Ishikawa (cell line): Measurements from ENCODE around the gene OTUD5.

Experiments
- CEBPB ChIP-seq: IDR thresholded peaks from 2 replicates; pipeline ENCODE4 v1.6.1; 2012
- EP300 ChIP-seq: IDR thresholded peaks from 2 replicates; pipeline ENCODE4 v1.6.1; 2012; ENCODE audit warnings: borderline replicate concordance
- FOXM1 ChIP-seq: IDR thresholded peaks from 2 replicates; pipeline ENCODE4 v1.6.1; 2012; ENCODE audit warnings: low read depth, borderline replicate concordance
- RAD21 ChIP-seq: IDR thresholded peaks from 2 replicates; pipeline ENCODE4 v1.6.1; 2012; ENCODE audit warnings: low read depth
- TAF1 ChIP-seq: IDR thresholded peaks from 2 replicates; pipeline ENCODE4 v1.6.1; 2012; ENCODE audit warnings: low read depth, mild to moderate bottlenecking
- TCF12 ChIP-seq: IDR thresholded peaks from 2 replicates; pipeline ENCODE4 v1.6.1; 2012; ENCODE audit warnings: low read depth
- TEAD4 ChIP-seq: IDR thresholded peaks from 2 replicates; pipeline ENCODE4 v1.6.1; 2012
- YY1 ChIP-seq: IDR thresholded peaks from 2 replicates; pipeline ENCODE4 v1.6.1; 2012; ENCODE audit warnings: low read depth
- TF ChIP-seq, protein P1 (sequence below): IDR thresholded peaks from 2 replicates; pipeline ENCODE4 v1.6.1; 2012
- TF ChIP-seq, protein P2 (sequence below): IDR thresholded peaks from 2 replicates; pipeline ENCODE4 v1.6.1; 2012; ENCODE audit warnings: low read depth, mild to moderate bottlenecking
- TF ChIP-seq, protein P3 (sequence below): IDR thresholded peaks from 2 replicates; pipeline ENCODE4 v1.6.1; 2012

DNA sequence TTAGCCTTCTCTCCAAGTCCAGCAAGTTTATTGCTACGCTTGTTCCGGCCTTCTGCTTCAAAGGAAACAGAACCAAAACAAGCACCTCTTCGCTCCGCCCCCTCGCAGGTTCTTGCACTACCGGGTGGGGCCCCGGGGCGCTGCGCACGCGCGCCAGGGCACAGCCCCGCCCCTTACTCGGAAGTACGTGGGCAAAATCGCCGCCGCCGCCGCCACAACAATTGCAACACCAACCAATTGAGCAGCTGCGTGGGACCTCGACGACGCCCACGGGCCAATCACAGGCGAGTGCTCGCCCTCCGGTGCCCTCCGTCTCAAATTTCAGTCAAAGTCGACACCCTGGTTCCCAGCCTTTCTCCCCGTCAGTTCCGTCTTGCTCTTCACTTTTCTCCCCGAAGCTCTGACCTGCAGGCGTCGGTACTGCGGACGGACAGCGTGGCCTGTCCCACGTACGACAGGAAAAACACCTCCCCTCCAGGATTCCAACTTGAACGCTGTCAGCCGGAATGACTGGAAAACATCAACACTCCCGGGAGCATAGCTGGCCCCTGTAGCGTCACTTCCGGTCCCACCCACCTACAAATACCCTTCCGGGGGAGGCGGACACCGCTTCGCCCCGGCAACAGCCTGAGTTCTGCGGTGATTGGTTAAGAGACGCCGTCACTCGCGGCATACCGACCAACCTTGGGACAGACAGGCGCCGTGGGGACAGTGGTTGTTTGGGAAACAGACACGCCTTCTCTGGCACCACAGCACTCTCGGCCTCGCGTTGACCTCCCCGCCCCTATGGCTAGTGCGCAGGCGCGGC is 624 bp upstream of the OTUD5 start:
- TF ChIP-seq TAF1 (no peak), RAD21 (no peak), CEBPB (peak; percentile 40; the same call in 1 of the 2 replicates), EP300 (no peak), YY1 (no peak), FOXM1 (no peak), TEAD4 (no peak), TCF12 (no peak)
- TF ChIP-seq, protein P1, sequence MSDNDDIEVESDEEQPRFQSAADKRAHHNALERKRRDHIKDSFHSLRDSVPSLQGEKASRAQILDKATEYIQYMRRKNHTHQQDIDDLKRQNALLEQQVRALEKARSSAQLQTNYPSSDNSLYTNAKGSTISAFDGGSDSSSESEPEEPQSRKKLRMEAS = no peak
- TF ChIP-seq, protein P2, sequence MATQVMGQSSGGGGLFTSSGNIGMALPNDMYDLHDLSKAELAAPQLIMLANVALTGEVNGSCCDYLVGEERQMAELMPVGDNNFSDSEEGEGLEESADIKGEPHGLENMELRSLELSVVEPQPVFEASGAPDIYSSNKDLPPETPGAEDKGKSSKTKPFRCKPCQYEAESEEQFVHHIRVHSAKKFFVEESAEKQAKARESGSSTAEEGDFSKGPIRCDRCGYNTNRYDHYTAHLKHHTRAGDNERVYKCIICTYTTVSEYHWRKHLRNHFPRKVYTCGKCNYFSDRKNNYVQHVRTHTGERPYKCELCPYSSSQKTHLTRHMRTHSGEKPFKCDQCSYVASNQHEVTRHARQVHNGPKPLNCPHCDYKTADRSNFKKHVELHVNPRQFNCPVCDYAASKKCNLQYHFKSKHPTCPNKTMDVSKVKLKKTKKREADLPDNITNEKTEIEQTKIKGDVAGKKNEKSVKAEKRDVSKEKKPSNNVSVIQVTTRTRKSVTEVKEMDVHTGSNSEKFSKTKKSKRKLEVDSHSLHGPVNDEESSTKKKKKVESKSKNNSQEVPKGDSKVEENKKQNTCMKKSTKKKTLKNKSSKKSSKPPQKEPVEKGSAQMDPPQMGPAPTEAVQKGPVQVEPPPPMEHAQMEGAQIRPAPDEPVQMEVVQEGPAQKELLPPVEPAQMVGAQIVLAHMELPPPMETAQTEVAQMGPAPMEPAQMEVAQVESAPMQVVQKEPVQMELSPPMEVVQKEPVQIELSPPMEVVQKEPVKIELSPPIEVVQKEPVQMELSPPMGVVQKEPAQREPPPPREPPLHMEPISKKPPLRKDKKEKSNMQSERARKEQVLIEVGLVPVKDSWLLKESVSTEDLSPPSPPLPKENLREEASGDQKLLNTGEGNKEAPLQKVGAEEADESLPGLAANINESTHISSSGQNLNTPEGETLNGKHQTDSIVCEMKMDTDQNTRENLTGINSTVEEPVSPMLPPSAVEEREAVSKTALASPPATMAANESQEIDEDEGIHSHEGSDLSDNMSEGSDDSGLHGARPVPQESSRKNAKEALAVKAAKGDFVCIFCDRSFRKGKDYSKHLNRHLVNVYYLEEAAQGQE = no peak
- TF ChIP-seq, protein P3, sequence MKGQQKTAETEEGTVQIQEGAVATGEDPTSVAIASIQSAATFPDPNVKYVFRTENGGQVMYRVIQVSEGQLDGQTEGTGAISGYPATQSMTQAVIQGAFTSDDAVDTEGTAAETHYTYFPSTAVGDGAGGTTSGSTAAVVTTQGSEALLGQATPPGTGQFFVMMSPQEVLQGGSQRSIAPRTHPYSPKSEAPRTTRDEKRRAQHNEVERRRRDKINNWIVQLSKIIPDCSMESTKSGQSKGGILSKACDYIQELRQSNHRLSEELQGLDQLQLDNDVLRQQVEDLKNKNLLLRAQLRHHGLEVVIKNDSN = no peak
